ENCODE measurements around the gene ZNF726.
"Not testable (repeated sequence)": the region's sequence is repeated elsewhere in the genome, so short reads cannot be mapped to it uniquely, and the experiment has no call there.

- not testable (repeated sequence) for TF ChIP-seq POLR2AphosphoS5 (IDR thresholded peaks at IDR 0.05; ENCODE audit: low read depth, low read length); SPI1 (IDR thresholded peaks at IDR 0.05; ENCODE audit: low read depth, low read length); POLR2A (IDR thresholded peaks at IDR 0.05; ENCODE audit: low read depth, low read length); TAF1 (IDR thresholded peaks at IDR 0.05; ENCODE audit: low read depth, low read length); POU2F2 (IDR thresholded peaks at IDR 0.05; ENCODE audit: low read depth, low read length); PAX5 (IDR thresholded peaks at IDR 0.05; ENCODE audit: insufficient read depth, low read length, severe bottlenecking)
Observed at GRCh38 chr19:23876756-23877155, 37.9 kb upstream of the ZNF726 start.
